Measurements from ENCODE around the gene BOD1L1.
"Not testable (repeated sequence)": the region's sequence is repeated elsewhere in the genome, so short reads cannot be mapped to it uniquely, and the experiment has no call there.

The BOD1L1 gene

DNA sequence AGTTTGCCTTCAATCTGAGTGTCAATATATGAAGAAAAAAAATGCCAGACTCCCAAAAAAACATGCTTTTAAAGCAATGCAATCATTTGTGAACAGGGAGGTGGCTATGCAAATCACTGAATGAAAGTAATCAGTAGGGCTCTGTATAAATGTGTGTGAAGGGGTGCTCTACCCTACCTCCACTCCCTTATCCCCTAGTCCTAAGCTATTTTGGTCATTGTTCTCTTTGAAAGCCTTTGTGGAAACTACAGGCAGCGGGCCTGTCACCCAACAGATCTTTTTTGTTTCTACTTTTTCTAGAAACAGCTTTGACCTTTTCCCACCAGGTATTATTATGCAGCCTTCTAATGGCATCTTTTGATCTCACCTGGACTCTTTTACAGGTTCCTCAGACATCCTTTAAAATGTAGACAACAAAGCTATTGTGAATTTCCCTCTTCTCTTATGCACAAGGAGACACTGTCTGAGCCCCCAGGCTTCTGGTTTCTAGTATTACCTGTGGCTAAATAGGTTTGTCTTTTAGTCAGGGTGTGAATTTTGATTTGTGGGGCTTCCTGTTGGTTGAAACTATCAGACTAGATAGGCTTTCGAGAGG lies 9.2 kb downstream of the BOD1L1 start:
- no peak for DNase-seq

DNA sequence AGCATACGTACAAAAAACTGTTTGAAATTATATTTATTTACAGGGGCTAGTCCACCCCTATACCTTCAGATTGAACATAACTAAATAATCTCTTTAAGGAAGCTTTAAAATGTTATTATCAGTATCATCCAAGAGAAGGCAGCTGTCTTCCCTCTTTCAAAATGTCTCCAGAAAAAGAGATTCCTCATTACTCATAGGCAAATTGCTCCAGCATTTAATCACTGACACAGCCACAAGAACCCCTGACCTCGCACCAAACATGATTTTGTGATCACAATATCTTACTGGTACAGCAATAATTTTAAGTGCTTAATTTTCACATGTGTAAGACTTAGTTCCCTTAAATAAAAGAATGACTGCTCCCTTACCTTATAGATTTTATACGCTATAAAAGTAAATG lies 9.7 kb downstream of the BOD1L1 start:
- DNase-seq = no peak

DNA sequence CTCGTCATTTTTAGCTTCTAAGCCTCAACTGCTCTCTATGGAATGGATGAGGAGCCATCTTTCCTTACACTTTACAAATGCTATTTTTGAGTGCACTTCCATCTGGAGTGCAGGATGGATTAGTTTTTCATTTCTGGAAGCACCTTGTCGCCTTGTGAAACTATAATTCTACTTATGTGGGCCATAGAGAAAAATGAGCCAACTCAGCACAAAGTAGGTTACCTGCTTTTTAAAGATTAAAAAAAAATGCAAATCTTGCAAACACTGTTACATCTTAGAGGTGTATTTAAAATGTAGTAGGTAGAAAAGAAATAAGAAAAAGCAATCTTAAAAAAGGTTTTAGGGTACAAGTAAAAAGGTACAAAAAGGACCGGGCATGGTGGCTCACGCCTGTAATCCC lies 10.9 kb downstream of the BOD1L1 start:
- no peak for DNase-seq

DNA sequence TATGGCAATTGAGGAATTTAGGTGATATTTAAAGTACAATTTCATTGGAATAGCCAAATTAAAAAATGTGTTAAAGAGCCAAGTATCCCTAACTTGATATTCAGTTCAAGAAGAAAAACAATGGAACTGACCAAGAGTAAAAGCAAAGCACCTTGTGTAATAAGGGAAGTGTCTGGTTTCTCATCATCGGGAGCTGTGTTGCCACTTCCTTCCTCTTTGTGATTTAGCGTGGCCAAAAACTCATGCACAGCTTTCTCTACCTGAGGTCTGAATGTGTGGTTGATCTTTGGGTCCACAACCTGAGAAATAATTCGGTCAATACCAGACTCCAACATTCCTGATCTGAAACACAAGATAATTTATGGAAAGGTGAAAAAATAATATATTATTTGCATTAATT lies 12.4 kb downstream of the BOD1L1 start:
- DNase-seq = no peak

DNA sequence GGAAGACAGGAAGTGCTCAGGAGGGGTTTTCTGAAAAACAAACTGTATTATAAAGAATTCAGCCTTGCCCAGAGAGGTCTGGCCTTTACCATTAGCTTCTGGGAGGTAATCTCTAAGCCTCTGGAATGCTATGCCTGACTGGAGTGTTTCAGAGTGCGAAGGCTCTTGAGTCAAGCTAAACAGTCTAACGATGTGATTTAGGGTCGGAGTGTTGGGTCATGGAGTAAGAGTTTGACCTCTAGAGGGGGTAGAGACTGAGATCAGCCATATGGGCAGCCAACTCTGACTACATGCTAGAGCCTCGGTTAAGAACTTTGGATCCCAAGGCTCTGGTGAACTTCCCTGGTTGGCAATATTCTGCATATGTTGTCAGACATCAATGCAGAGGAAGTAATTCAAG lies 15.0 kb downstream of the BOD1L1 start:
- DNase-seq = no peak

DNA sequence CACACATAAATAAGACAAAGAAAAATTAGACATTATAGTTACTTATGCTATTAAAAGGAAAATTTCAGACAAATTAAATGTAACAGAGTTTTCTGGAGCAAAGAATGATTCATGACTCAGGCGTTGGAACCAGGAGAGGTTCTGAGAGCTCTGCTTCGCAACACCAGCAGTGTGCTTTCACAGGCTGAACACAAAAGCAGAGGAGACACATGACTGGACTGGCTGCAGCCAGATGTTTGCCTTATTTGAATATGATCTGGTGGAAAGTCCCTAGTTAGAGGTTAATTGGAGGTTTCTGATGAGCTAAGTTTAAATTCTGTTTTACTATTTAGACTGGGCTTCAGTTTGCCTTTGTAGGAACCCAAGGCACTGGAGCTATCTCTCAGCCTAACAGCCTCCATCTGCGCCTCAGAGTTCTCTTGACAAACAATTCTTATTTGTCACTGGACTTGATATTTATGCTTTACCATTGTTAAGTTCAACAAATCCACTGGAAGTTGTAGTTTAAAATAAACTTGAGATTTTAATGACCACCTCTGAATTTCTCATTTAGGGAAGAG lies 16.2 kb downstream of the BOD1L1 start:
- no peak for DNase-seq

DNA sequence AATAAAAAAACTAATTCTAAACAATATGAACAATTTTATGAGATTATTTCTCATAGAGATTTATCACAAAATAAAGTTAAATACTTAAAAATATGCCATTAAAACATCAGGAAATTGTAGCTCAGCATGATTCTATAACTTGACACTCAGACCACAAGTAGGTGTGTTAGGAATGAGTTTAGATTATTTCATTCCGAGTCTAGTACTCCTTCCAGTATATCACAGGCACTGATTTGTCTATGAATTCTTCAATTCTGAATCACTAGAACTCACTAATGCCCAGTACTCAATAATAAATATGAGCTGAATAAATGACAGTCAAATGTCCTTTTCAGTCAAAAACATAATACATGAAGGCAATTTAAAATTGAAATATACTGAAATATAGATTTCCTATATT lies 22.2 kb downstream of the BOD1L1 start:
- DNase-seq = no peak

DNA sequence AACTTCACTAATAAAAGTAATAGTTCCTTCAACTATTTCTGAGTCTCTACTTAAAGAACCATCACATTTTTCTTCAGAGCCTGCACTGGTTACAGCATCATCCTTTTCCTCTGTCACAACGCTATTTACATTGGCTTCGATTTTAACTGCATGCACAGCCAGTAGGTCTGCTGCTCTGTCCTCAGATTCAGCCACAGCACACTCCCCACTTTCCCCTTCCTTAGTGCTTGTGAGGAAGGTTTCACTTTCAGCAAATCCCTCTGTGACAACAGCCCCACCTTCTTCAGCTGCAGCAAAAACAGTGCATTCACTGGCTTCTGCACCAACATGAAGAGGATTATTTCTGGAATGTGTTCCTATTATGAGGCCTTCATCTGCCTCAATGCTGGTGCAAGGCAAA lies 25.7 kb downstream of the BOD1L1 start:
- DNase-seq = no peak

DNA sequence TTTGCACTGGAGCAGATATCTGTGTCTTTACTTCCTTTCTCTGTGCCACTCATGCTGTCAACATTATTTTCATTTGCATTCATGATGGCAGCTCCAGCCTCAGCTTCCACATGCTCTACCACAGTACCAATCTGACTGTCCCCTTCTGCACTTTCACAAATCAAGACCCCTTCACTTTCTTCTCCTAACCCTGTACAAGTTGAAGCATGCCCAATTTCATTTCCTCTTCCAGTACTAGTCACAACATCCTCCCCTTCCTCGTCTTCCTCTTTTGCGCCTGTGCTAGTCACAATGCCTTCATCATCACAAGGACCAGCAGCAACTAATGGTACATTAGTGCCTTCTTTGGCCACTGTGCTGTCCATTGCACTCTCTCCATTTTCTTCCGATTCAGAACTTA lies 26.5 kb downstream of the BOD1L1 start:
- DNase-seq = no peak

DNA sequence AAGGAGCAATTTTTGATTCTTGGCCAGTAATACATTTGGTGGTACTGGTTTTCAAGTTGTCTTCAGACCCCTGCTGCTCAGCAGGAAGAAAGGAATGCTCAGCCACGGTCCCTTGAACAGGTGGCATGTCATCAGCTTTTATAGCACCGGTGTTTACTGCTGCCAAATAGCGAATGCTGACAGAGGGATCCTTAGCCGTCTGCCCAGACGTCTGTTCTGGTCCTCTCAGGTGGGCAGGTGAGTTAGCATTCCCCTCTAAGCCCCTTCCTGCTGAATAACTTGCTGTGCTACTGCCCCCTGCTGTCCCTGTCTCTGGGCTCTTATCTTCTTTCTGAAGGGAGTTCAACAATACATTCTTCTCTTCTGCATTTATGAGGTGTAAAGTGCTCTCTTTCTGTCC lies 28.4 kb downstream of the BOD1L1 start:
- no peak for DNase-seq

DNA sequence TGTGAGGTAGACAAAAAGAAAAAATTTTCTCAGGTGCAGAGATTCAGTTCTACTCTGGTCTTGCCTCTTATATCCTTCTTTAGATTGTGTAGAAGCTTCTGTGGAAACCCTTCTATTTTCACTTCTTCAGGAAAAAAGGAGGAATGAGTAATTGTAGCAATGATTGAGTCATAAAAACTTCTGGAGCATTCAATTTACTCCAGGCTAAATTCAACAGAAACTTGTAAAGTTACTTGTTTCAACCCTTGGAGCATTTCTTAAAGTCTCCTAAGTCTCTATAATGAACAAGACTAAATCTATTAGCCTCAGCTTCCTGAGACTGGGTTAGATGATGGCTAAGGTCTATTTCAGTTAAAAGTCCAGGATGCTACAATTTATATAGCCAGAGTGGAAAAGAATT lies 29.9 kb downstream of the BOD1L1 start:
- no peak for DNase-seq

DNA sequence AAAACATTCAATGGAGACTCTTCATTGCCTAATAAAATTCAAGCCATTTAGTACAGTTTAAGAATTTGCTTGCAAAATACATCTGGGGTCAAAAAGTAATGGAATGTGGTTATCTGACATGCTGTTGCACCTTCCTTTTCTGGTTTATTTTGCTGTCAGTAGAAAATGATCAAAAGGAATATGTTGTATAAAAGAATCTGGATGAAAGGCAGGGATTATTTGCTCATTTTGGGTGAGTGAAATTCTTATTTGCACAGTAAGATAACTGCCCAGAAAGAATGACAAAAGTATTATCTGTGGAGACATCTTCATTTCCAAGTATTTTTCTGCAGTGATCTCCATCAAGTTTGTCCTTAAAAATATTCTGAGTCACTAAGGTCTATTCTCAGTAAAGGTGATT lies 30.4 kb downstream of the BOD1L1 start:
- no peak for DNase-seq

DNA sequence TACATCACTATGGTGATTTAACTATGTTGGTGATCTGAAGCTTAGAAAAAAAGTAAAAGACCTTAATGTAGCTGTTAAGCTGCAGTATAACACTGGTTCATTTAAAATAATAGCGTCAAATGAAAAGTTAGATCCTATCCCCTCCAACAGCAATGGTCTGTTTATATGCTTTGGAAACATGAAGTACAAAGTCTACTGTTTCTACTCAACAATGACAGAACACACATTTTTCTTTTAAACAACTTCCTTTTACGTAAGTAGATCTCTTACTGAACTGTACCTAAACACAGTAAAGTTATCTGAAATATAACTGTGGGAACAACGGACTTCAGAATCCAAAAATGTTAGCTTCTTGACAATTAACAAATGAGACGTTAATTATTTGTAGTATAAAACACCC lies 35.3 kb downstream of the BOD1L1 start:
- no peak for DNase-seq

DNA sequence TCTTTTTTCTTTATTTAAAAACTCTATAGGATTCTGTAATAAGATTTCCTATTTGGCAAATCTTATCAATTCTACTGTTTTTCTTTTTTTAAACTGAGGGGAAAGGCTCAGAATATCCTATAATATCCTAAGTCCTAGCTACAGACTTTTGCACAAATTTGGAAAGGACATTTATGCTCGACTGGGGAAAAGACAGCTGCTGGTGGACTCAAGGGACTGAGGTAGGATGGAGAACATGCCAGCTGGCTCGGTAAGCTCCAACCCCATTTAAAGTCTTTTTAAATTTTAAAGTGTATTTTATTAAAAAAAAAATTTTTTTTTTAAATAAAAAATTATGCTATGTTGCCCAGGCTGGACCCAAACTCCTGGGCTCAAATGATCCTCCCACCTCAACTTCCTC lies 36.8 kb downstream of the BOD1L1 start:
- no peak for DNase-seq

DNA sequence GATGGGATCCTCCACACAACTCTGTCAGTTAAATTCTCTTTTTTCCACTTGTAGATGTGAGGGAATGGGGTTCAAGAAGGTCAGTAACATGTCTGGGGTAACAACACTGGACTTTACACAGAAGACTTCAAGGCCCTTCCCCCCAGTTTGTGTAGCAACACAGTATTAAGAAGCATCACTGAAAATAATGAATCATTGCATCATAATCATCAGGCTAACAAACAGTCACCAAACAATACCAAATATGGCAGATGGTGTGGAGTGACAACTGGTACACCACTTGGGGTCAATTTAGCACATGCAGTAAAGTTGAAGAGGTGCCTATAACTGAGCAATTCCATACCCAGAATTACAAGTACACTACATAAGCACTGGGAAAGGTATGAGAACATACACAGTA lies 38.6 kb downstream of the BOD1L1 start:
- no peak for DNase-seq

DNA sequence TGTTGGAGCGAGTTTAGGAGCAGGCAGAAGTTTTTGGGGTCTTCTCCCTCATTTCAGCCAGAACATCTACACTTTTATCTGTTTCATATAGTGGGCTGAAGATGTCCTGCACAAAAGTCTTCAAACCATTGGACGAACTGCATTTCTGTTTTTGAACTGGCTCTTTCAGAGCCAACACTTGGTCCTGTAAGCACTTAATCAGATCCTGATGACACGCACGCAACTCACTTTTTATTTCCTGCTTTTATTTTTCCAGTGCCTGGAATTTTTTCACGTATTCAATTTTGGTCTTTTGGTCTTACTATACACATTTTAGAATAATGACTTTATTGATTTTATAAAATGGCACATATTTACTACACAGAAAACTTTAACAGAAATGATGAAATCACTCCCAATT lies 43.0 kb downstream of the BOD1L1 start:
- no peak for DNase-seq

DNA sequence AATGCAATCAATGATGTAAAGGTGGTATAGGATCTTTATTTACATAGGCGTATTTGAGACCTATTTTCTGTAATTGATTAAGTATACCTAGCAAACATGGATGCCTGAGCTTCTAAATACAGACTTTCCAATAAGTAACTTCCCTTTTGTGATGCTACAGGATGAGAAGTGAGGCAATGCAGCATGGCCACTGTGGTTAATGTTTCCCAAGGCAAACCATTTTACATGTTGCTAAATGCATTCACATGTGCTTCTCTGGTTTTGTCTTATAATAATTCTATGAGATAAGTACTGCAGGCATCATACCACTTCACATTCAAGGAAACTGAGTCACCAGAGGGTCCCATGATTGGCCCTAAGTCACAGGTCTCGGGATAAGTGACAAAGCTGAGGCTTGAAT lies 47.5 kb downstream of the BOD1L1 start:
- no peak for DNase-seq

DNA sequence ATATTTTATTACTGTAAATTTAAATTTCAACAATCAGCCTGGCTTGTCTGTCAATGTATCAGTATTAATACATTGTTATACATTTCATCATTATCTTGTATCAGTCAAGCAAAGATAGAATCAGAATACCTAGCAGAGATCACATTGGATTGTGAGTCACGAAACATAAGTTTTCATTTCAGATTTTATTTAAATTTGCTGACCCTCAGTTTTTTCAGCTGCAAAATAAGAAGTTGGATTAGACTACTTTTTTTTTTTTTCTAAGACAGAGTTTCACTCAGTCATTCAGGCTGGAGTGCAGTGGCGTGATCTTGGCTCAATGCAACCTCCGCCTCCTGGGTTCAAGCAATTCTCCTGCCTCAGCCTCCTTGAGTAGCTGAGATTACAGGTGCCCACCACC lies 49.9 kb downstream of the BOD1L1 start:
- DNase-seq = no peak

DNA sequence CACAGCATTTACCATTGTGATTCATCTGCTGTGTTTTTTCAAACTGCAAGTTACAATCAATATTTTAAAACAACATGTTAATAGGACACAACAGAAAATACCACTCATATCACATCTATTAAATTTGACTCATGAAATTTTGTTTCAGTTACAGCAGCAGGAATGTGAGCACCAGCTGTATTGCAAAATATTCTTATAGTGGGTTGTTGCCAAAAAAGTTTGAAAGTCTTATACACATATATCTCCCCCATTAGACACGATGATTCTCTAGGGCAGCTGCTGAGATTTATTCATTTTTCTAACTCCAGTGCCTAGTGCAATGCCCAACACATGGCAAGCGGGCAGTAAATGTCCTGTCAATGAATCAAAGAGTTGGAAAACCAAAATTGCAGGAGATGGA lies 56.6 kb downstream of the BOD1L1 start:
- DNase-seq = no peak

DNA sequence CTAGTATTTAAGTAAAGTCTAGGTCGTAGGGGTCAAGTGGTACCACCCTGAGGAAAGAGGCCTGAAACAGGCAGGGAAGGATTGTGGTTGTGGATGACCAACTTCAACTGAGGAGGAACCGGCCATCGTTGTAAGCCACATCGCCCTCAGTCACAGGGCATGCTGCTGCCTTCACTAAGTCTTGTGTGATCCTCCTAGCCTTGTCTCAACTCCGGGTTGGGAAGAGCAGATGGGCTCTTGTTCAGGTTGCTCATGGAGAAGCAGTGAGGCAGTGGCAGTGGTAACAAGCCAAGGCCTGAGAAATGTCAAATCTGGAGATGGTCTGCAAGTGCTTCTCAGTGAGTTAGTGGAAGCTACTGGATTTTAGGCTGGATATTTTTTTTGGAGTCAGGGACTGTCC lies 60.4 kb downstream of the BOD1L1 start:
- no peak for DNase-seq

DNA sequence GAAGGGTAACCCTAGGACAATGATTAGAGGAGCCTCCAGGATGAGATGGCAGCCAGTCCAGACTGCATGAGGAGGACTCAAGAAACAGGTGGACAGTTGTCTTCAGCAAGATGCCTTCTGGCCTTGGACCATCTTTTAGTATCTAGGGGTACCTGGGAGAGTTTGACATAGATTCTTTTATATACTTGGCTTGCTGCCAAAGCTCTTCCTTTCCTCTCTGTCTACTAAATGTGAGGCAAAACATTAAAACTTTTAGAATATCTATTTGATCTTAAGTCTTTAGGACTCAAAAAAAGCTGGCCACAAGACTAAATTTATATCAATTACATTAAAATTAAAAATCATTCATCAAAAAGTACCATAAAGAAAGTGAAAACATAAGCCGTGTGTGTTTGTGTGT lies 64.6 kb downstream of the BOD1L1 start:
- DNase-seq = no peak

DNA sequence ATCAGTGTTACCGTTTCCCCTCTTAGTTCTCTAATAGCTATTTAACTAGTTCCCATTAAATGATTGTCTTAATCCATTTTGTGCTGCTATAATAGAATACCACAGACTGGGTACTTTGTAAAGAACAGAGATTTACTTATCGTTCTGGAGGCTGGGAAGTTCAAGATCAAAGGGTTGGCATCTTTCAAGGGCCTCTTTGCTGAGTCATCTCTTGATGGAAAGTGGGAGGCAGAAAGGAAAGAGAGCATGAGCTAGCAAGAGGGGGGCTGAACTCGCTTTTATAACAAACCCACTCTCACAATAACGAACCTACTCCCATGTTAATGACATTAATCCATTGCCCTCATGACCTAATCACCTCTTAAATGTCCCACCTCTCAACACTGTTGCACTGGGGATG lies 65.9 kb downstream of the BOD1L1 start:
- DNase-seq = no peak

DNA sequence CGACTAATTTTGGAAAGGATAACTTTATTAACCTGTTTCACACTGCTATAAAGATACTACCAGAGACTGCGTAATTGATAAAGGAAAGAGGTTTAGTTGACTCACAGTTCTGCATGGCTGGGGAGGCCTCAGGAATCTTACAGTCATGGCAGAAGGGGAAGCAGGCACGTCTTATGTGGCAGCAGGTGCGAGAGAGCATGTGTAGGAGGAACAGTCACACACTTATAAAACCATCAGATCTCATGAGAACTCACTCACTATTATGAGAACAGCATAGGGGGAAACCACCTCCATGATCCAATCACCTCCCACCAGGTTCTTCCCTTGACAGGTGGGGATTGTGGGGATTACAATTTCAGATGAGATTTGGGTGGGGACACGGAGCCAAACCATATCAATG lies 67.4 kb downstream of the BOD1L1 start:
- DNase-seq = not testable (repeated sequence)

DNA sequence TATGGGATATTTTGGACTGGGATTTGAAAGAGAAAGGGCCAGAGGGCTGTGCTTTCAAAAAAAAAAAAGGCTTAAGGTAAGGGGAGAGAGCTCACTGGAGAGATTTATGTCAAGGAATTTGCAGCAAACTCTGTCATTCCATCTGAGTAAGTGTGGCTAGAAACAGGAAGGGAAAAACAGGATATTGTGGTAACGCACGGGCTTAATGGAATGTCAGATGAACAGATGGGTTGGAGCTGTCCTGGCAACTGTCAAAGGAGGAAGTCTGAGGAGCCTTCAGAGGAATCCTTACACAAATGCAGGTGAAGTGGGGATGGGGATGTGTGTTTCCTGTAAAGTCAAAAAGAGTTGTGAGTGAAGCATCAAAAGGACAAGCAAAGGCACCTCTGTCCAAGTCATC lies 68.1 kb downstream of the BOD1L1 start:
- no peak for DNase-seq

DNA sequence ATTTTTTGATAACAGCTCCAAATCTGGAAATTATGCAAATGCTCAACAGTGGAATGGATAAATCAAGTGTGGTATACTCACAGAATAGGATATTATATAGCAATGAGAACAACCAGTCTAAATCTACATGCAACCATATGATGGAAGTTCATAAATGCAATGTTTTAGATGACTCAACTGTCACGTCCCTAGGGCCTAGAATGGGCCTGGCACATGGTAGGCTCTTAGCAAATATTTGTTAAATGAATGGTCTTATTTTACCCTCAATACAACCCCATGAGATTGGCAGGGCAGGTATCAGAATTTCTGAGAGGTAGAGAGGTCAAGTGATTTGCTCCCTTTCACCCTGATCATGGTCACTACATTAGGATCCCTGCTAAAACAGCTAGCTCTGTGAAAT lies 68.6 kb downstream of the BOD1L1 start:
- no peak for DNase-seq

DNA sequence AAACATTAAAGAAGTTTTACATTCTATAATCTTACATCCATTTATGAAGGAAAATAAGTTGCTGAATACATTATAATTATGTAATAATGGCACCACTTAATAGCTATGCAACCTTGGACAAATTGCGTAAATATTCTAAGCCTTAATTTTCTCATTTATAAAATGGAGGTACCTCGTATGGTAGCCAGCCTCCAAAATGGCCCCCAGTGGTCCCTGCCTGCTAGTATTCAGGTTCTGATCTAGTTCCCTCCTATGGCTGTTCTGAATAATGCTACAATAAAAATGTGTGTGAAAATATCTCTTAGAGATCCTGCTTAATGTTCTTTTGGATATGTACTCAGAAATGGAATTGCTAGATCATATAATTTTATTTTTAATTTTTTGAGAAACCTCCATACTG lies 72.2 kb downstream of the BOD1L1 start:
- DNase-seq = no peak

All from activated CD8-positive, alpha-beta memory T cell treated with anti-CD3 and anti-CD28 coated beads, Interleukin-2, amount 50 U/mL, for 4 hours (primary cell).